Fibroblast of peridontal ligament (primary cell): ENCODE data around the gene CLOCK.

Experiments
- DNase-seq: peaks from one replicate; pipeline ENCODE4 v3.0.0-alpha.2; 2010; ENCODE audit errors: extremely low read depth

Gene CLOCK

DNA sequence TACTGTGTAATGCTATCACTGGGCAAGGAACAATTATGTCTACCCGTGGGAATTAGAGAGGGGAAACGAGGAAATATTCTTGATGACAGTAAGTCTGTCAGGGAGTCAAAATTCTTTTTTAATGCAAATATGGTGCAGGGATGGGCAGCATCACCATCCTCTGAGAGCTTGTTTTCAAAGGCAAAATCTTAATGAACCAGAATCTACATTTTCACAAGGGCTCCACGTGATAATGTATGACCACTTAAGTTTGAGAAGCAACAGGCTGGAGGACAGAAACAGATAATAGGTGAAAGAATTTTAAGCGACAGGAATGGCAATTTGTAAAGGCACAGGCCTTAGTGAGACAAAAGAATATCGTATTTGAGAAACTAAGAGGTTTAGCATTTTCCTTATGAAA, 63.4 kb downstream of the CLOCK start:
- DNase-seq: no peak

DNA sequence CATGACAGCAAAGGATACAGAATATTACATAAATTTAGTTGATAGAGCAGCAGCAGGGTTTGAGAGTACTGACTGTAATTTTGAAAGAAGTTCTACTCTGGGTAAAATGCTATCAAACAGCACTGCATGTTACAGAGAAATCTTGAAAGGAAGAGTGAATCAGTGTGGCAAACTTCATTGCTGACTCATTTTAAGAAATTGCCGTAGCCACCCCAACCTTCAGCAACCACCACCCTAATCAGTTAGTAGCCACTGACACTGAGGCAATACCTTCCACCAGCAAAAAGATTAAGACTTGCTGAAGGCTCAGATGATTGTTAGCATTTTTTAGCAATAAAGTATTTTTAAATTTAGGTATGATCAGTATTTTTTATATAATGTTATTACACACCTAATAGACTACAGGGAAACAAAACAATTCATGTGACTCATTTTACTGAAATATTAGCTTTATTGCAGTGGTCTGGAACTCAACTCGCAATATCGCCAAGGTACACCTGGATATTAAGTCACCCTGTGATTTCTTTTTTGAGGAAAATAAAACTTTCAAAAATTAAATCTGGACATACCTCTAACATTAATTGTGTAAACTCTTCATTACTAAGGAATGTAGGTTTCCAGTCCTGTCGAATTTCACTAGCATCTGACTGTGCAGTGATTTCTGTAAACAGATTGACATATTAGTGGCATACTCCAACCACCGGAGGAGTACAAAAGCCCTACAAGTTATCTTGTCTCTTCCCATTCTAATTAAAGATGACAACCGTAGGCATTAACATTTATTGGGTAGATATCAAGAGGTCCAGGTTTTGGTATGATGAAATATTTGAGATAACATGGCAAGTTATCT, 71.1 kb downstream of the CLOCK start:
- peak; percentile 74 for DNase-seq

DNA sequence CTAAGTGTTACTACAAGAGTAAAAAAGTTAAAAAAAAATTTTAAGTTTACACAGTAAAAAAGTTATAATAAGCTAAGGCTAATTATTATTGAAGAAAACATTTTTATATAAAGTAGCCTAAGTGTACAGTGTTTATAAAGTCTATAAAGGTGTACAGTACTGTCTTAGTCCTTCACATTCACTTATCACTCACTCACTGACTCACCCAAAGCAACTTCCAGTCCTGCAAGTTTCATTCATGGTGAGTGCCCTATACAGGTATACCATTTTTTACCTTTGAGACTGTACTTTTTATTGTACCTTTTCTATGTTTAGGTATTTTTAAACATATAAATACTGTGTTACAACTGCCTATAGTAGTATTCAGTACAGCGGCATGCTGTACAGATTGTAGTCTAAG, 76.7 kb downstream of the CLOCK start:
- DNase-seq: no peak

DNA sequence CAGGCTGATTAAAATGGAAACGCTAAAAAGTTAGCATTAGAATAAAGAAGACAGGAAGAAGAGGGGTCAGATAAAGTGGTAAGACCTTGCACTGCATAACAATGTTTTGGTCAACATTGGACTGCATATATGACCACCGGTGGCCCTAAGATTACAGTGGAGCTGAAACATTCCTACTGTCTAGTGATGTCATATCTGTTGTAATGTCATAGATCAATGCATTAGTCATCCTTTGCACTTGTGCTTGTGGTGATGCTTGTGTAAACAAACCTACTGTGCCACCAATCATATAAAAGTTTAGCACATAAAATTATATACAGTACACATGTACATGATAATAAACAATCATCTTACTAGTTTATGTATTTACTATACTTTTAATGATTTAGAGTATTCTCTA, 78.0 kb downstream of the CLOCK start:
- peak; percentile 67 for DNase-seq

DNA sequence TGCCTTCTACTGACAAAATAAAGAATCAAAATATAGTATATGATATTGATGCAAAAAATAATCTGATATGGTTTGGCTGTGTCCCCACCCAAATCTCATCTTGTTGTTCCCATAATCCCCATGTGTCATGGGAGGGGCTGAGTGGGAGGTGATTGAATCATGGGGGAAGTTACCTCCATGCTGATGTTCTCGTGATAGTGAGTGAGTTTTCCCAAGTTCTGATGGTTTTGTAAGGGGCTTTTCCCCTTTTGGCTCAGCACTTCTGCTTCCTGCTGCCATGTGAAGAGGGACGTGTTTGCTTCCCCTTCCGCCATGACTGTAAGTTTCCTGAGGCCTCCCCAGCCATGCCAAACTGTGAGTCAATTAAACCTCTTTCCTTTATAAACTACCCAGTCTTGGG, 80.7 kb downstream of the CLOCK start:
- DNase-seq: no peak

DNA sequence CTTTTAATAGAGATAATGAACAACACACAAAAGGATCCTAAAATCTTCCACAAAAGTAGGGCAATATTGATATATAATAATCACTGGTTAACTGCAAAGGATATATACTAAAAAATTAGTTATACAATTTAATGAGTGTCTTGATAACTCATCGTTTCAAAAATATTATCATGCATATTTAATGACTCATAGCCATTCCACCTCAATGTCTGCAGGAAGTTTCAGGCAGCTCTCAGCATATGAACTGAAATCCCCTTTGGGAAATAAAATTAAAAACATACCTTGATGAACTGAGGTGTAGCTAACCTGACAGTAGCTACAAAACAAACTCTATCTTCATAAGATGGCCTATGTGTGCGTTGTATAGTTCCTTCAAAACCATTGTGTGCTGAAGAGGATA, 88.1 kb downstream of the CLOCK start:
- no peak for DNase-seq

DNA sequence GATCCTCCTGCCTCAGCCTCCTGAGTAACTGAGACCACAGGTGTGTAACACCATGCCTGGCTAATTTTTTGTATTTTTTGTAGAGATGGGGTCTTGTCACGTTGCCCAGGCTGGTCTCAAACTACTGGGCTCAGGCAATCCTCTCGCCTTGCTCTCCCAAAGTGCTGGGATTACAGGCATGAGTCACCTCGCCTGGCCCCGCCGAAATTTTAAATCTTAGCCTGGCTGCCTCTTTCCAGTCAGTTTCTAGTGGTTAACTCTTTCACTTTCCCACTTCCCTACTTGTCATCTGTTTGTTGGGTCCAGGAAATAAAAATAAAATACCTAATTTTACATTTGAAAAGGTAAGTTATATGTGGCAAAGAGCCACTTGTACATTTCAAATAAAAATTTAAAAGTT, 88.5 kb downstream of the CLOCK start:
- DNase-seq: peak; percentile 46

DNA sequence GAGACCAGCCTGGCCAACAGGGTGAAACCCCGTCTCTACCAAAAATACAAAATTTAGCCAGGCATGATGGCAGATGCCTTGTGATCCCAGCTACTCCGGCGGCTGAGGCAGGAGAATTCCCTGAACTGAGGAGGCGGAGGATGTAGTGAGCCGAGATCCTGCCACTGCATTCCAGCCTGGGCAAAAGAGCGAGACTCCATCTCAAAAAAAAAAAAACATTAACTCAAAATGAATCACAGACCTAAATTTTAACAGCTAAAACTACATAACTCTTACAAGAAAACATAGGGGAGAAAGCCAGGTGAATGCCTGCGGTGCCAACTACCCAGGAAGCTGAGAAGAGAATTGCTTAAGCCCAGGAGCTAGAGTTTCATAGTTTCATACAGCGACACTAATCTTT, 96.1 kb downstream of the CLOCK start:
- no peak for DNase-seq

DNA sequence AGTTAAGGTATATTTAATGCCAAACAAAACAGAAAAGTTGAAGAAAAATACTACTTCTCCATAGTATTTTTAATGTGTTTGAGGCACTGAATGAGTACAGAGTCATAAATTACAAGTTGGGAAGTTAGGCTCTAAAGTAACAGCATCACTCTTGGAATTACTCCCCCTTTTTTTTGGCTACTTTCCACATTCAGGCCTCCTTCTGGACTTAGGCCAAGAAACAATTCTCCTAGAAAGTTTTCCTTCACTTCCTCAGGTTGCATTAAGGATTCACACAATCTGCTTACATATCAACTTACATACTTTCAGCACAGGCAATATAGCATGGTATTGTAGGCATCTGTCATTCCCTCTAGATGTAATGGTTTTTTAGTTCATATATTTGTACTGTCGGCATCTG, 98.9 kb downstream of the CLOCK start:
- DNase-seq: peak; percentile 48

DNA sequence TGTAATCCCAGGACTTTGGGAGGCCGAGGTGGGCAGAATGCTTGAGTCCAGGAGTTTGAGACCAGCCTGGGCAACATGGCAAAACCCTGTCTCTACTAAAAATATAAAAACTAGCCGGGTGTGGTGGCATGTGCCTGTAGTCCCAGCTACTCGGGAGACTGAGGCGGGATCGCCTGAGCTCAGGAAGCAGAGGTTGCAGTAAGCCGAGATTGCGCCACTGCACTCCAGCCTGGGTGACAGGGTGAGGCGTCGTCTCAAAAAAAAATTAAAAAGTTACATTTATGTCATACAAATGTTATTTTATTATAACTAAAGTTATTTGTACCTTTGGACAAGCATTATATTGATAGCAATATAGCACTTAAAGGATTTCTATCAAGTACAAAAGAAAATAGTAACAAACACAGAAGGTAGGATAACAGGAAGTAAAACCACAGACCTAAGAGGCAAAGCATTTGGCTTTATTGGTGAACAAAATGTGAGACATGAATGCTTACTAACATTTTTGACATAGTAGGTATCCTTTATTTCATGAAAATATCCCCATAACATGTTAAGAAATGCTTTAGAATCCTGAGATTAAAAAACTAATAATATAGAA, 99.5 kb downstream of the CLOCK start:
- no peak for DNase-seq

DNA sequence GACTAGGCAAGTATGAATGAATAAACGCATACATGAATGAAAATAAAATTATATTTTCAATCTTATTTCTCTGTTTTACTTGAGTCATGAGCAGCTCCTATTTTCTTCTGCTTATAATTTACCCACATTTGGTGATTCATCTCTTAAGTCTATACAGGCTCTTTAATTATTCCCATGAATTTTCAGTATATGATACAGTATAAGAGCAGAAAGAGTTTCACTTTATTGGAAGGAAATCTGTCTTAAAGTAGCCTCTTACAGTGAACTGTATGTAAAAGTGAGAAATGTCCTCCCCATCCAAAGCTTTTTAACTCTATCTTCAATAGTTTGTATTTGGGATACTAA, 100.2 kb downstream of the CLOCK start:
- DNase-seq: peak; percentile 35

DNA sequence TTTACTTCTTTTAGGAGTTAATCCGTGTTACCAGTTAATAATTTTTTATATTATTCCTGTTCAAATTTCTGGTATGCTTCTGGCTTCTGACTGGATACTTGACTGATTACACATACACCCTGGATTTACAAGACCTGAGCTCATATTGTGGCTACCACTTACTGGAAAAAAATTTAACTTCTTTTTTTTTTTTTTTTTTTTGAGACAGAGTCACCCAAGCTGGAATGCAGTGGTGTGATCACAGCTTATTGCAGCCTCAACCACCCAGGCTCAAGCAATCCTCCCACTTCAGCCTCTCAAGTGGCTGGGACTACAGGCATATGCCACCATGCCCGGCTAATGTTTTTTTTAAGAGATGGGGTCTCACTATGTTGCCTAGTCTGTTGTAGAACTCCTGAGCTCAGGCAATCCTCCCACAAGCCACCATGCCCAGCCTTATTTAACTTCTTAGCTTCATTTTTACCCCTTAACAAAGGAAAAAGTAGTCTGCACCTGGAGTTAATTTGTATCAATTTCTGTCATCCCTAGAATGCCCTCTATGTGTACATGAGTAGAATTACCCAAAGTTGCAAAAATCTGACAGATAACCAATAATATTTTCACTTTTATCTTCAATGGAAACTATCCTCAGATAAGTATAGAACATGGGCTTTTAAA, 100.7 kb downstream of the CLOCK start:
- peak; percentile 73 for DNase-seq

DNA sequence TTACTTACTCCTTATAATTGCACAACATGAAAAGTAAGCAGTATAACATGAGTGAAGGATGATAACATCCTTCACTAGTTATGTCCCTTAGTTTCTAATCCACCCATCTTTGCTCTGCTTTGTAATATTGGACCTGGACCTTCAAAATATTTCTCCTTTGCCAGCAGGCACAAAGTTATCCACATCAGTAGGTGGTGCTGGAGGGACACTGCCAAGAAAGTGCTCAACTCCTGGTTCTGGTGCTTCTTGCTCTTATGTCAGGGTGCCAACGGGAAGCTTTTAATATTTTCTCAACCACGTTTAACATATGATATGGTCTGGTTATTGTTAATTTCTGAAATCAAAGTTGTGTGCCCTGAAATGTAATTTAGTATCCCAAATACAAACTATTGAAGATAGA, 101.9 kb downstream of the CLOCK start:
- peak; percentile 67 for DNase-seq

DNA sequence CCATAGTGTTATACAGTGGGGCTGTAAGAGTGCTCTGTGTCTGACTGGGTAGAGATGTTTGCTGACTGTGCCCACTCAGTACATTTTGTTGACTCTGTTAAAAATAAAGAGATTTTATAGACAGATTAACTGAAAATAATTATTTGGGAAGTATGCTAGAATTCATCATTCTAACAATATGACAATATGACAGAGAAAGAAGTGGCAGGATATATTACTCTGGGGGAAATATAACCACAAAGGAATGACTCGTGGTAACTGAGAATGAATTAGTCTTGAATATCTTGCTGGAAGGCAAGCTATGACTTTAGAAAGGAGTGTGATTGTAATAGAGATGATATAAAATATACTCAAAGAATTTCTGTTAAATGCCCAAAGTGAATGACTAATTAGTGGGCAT, 104.2 kb downstream of the CLOCK start:
- DNase-seq: no peak

DNA sequence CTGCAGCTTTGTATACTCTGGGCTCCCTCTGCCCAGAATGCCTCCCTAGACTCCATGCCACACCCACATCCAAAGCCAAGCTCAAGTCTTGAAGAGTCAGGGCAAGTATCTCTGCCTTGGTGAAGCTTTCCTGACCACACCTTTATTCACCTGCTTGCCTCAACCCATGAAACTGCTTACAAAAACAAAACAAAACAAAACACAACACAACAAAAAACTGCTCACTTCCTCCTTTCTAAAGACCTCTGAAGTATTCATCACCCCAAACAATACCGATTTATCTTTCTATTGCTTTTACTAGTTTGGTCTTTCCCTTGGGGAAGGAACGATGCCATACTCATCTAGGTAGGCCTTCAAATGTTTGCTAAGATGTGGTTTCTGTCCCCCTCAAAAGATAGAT, 105.9 kb downstream of the CLOCK start:
- DNase-seq: no peak

DNA sequence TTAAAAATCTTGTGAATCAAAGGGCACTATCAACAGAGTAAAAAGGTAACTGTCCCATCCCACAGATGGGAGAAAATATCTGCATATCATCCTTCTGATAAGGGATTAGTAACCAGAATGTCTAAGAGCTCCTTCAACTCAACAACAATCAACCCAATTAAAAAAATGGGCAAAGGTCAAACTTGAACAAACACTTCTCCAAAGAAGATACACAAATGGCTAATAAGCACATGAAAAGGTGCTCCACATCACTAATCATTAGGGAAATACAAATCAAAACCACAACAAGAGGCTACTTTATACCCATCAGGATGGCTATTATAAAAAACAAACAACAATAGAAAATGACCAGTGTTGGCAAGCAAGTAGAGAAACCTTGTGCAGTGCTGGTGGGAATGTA, 107.7 kb downstream of the CLOCK start:
- DNase-seq: no peak

DNA sequence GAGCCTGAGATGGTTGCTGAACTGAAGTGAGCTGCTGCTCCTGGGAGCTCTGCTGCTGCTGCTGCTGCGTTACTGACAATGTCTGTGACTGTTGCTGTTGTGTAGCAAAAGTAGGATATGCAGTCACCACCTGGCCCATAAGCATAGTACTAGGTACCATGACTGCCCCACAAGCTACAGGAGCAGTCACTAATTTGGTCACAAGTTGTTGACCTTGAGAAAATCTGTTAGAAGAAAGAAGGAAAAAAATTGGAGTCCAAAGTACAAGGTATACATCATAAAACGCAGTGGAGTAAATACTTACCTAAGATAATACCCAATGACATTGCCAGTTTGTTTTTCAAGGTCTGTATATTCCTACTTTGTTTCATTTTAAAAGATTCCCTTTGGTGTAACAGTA, 108.4 kb downstream of the CLOCK start:
- DNase-seq: no peak

DNA sequence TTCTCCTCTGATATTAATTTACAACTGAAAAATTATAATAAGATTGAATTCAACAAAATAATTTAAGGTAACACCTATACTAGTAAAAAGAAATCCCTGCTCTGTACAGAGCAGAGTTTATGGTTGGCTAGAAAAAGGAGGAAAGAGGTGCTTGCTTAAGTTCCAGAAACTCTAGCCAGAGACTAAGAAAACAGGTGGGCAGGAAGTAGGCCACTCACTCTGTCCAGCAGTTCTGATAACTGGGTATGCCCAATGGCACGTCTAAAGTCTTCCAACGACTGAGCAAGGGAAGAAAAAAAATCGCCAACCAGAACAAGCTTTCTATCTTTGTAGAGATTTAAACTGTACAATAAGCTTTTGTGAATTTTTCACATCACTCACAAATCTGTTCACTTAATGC, 108.9 kb downstream of the CLOCK start:
- no peak for DNase-seq

DNA sequence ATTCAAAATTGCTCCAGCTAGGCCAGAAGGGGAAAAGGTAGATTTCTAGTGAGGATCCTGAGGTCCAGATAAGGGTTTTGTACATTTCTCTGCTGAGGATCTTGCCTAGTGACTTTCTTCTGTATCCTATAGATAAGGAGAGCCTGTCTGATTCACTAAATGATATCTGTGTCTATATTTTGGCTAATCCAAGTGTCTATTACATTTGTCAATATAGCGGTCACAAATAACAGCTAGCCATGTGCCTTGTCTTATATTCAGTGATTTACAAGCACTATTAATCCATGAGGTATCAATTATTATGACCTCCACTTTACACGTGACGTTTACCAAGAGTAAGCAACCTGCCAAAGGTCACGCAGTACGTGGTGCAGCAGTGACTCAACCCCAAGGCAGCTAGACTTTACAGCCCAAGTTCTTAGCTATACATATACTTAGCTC, 109.3 kb downstream of the CLOCK start:
- DNase-seq: no peak

DNA sequence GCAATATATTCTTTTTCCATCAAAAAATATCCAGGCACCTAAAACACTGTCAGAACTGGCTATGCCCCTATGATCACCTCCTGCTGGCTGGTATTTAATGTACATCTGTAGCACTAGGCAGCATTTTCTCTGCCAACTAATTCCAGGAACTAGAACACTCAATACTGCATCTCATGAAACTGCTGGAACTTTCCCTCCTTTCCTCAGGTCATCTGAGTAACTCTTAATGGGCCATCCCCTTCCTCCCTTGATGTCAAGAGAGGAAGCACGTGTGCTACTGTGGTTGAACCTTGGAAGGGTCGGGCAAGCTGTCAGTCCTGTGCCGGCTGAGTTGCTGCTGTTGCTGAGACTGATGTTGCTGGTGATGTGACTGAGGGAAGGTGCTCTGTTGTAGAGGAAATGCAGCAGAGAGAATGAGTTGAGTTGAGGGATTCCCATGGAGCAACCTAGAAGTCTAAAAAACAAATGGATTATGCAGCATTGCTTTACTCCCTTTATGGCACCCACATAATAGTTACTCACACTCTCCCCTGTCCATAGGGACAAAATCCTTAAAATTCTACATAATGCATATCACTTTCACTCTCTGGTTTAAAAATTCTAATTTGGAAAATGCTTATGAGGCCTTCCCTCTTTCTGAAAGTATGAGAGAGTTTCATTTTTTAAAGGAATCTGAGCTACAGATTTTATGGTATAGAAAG, 111.4 kb downstream of the CLOCK start:
- DNase-seq: peak; percentile 54

DNA sequence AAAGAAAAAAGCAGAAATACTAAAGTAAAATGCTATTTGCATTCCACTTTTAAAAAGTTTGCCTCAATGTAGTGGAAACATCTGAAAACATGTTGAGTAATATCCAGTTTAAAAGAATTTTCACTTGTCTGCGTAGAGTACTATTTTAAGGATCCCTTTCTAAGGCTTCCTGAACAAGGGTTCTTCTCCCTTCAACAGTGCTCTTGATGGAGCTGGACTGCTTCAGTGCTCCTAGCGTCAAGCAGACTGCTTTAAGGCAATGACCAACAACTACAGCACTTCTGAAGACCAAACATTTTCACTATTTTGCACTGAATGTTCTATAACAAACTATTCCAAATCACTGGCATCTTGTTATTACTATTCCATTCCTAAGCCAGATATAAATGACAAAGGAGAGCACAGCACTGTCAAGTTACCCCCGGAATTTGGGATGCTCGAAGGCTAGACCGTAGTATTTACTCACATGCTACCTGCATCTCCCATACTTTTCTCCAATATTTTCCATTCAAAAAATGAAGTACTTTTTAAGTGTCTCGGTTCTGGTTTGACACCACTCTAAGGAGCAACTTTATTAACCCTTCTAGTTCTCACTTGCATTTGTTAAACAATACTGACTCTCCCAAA, 114.9 kb downstream of the CLOCK start:
- DNase-seq: no peak

DNA sequence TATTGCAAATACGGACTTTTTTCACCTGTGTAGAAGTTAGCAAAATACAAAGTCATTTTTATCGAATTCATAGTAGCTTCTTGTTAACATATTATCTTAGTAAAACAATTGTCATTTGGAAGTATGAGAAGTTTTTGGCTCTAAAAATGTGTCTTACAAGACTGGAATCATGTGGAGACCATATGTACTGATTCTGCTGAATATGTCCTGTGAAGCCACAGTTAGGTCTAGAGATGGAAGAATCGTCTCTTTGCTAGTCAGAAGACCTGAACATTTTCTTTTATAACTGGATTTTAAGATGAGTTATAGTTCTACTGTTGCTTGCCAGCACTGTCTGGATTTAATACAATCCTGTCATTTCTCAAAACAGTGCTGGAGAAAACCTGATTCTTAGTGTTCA, 121.9 kb downstream of the CLOCK start:
- DNase-seq: peak; percentile 32
